SHP77 treated with DMSO at 0.1 percent for 48 hours (cell line): Measurements from ENCODE around the gene HS2ST1.
"Not testable (repeated sequence)": the region's sequence is repeated elsewhere in the genome, so short reads cannot be mapped to it uniquely, and the experiment has no call there.

ENCODE experiments used
- DNase-seq: peaks from one replicate; lab custom pipeline; 2025; lab: John Stamatoyannopoulos, UW

Gene HS2ST1

GRCh38 chr1:86971778-86972177, 57.3 kb downstream of the HS2ST1 start:
- DNase-seq, result no peak

DNA sequence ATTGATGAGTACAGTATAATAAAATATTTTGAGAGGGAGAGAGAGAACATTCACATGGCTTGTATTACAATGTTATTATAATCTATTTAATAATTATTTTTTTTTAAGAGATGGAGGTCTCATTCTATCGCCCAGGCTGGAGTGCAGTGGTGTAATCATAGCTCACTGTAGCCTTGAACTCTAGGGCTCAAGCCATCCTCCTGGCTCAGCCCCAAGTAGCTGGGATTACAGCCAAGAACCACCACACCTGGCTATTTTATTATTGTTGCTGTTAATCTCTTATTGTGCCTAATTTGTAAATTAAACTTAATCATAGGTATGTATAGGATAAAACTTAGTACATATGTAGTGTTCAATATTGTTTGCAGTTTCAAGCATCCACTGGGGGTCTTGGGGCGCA, 57.8 kb downstream of the HS2ST1 start:
- no peak for DNase-seq

DNA sequence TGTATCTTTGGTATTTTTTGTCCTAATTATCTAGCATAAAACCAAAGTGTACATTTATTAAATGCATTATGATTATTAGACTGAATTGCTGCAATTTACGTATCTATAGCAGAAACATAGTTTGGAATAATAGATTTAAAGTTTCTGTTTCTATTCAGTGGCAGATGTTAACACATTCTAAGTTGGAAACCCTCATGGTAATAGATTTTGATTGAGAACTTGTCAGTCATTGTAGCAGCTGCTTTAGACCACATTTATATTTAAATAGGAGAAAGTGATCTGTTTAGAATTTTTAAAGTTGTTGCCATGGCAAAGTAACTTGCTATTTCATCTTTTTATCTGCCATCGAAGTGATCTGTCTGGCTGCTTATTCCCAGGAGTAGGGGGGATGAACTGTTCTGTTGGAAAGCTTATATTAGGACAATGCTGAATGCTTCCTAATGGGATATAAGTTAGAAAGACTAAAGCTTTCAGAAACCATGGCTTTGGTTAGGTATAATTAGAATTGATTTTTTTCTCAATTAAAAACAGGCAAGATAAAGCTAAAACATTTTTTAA, 61.6 kb downstream of the HS2ST1 start:
- DNase-seq, result no peak

- DNase-seq, result no peak
Observed at GRCh38 chr1:86976664-86977063, 62.2 kb downstream of the HS2ST1 start.

DNA sequence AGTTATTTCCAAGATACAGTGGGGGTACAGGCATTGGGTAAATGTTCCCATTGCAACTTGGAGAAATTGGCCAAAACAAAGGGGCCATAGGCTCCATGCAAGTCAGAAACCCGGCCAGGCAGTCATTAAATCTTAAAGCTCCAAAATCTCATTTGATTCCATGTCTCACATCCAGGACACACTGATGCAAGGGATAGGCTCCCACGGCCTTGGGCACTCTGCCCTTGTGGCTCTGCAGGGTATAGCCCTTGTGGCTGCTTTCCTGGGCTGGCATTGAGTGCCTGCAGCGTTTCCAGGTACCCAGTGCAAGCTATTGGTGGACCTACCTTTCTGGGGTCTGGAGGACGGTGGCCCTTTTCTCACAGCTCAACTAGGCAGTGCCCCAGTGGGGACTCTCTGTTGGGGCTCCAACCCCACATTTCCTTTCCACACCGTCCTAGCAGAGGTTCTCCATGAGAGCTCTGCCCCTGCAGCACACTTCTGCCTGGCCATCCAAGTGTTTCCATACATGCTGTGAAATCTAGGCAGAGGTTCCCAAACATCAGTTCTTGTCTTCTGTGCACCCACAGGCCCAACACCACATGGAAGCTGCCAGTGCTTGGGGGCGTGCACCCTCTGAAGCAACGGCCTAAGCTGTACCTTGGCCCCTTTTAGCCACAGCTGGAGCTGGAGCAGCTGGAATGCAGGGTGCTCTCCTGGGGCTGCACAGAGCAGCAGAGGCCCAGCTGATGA, 67.2 kb downstream of the HS2ST1 start:
- DNase-seq, result no peak

- not testable (repeated sequence) for DNase-seq
Observed at GRCh38 chr1:86983677-86984076, 69.2 kb downstream of the HS2ST1 start.

GRCh38 chr1:86987446-86987845, 73.0 kb downstream of the HS2ST1 start:
- DNase-seq, result no peak

DNA sequence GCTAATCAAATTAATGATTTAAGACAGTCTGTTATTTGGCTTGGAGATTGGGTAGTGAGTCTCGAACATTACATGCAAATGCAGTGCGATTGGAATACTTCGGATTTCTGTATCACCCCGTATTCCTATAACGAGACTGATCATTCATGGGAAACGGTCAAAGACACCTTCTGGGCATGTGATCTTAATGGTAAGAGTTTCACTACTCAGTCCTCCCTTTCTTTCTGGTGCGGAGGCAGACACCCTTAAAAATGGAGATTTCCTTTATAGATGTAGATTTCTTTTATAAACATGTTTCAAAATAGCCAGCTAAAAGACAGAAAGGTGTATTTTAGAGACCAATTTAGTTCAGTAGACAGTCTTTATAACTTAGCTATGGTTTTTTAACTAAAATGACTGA, 74.4 kb downstream of the HS2ST1 start:
- no peak for DNase-seq

GRCh38 chr1:86989690-86990089, 75.3 kb downstream of the HS2ST1 start:
- DNase-seq, result not testable (repeated sequence)

DNA sequence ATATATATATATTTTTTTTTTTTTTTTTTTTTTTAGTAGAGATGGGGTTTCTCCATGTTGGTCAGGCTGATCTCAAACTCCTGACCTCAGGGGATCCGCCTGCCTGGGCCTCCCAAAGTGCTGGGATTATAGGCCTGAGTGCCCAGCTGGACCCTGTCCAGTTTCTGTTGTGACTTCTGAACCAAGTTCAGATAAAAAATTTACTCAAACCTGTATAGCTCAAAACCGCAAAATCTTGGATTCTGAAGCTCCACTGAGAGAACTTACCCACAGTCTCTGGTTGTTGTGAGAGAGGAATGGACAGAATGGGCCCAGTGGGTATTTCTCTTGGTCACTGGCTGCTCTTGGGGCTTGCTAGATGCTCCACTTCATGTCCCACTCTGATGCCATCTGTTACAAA, 76.4 kb downstream of the HS2ST1 start:
- DNase-seq, result no peak

DNA sequence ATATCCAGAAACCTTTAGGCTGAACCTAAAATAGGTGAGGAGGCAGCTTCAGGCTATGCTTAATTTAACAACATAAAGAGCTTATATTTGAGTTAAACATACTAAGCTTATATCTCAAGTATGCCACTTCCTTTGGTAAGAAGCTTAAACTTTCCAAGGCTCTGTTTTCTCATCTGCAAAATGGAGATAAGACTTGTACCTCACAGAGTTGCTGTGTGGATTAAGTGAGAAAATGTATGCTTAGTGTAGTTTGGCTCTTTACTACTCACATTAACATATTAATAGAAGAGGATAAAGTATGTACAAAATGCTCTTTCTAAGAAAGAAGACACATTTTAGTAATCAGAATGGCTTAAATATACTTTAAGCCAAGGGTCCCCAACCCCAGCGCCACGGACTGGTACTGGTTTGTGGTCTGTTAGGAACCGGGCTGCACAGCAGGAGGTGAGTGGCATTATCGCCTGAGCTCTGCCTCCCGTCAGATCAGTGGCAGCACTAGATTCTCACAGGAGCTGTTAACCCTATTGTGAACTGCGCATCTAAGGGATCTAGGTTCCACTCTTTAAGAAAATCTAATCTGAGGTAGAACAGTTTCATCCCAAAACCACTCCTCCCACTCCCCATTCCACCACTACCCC, 77.2 kb downstream of the HS2ST1 start:
- DNase-seq, result no peak

GRCh38 chr1:86992861-86993260, 78.4 kb downstream of the HS2ST1 start:
- no peak for DNase-seq

GRCh38 chr1:86993269-86993985, 79.0 kb downstream of the HS2ST1 start:
- DNase-seq, result no peak

- no peak for DNase-seq
Observed at GRCh38 chr1:86994061-86994460, 79.6 kb downstream of the HS2ST1 start.

- DNase-seq, result no peak
Observed at GRCh38 chr1:86997538-86997937, 83.1 kb downstream of the HS2ST1 start.

DNA sequence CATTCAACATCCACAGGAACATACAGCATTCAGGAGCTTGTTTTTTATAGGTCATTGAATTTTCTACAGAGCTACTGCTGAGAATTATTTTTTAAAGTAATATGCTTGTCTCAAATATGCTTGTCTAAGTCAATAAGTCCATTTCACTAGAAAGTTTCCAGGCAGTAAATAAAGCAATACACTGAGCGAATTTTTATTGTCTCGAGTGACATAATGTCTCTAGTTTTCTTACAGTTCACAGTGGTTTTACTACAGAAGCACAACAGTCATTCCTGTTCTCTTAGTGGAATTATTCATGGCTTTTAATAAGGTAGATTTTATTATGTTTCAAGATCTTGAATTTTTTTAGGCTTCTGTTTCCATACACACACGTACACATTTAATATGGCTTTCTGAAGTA, 83.8 kb downstream of the HS2ST1 start:
- DNase-seq, result no peak

GRCh38 chr1:86998727-86999126, 84.3 kb downstream of the HS2ST1 start:
- DNase-seq, result no peak

GRCh38 chr1:87000460-87000859, 86.0 kb downstream of the HS2ST1 start:
- DNase-seq, result no peak

- DNase-seq, result no peak
Observed at GRCh38 chr1:87004857-87005256, 90.4 kb downstream of the HS2ST1 start.

DNA sequence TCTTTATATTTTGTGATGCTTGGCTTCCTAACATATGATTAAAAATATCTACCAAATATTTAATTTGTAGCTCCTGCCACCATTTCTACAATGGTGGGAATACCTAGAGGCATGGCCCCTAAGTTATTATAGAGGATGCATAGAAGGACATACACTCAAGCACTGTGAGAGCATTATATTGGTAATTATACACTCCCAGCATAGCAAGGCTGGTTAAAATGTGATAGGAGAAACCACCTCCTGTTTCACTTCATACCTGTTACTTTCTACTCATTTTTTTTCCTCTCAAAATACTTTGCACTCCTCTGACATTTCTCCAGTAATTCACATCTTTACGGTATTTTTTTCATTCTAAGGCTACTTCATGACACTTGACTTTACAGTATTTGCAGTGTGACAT, 92.9 kb downstream of the HS2ST1 start:
- DNase-seq, result no peak

GRCh38 chr1:87013385-87013784, 99.0 kb downstream of the HS2ST1 start:
- DNase-seq, result not testable (repeated sequence)

- DNase-seq, result no peak
Observed at GRCh38 chr1:87017998-87018672, 103.7 kb downstream of the HS2ST1 start.
